ENCODE data around the gene SPEF1. TPM values are rescaled to one million over a fixed set of nuclear protein-coding genes. Genes with fewer than 3 reads are reported as not detected.

Gene SPEF1
- total and polyA plus RNA-seq, 2 of the 13 experiments (the other 11 are each of a cell fraction or from before 2014, with no cell fraction given), result 0.11 to 0.27 TPM

DNA sequence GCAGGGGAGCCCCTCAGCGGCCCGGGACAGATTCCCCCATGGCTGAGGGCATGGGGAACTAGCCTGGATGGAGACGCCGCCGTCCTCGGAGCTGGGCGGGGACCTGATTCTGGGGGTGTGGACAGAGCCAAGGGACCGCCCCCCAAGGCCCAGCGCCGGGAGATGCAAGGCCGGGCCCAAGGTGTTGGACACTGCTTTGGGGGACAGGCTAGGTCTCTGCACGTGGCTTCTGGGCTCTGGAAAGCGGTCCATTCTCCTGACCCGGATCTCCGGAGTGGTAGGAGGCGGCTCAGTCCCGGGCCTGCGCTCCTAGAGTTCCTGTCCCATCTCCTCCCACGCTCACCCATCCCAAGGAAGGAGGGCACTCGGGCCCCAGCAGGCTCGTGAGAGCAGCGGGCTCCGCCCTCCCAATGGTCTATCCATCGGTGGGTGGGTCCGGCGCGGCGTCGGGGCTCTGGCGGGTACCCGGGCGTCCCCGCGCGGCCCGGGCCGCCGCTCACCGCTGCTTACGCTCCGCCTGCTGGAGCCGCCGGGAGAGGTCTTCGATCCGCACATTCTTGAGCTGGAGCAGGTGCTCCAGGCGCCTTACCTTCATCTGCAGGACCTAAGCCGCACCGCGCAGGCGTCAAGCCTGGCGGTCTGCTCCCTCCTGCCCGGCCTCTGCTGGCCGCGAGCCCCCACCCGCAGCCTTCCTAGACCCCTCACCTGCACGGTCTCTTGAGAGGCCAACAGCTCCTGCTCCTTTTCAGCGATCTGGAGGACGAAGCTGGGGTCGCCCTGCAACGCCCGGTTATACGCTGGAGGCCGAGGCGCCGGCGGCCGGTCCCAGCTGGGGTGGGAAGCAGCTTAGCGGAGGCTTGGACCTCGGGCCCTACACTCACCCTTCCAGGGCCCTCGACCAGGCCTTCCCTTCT lies 3.3 kb downstream of the SPEF1 start (continued):
- TF ChIP-seq, protein P1, sequence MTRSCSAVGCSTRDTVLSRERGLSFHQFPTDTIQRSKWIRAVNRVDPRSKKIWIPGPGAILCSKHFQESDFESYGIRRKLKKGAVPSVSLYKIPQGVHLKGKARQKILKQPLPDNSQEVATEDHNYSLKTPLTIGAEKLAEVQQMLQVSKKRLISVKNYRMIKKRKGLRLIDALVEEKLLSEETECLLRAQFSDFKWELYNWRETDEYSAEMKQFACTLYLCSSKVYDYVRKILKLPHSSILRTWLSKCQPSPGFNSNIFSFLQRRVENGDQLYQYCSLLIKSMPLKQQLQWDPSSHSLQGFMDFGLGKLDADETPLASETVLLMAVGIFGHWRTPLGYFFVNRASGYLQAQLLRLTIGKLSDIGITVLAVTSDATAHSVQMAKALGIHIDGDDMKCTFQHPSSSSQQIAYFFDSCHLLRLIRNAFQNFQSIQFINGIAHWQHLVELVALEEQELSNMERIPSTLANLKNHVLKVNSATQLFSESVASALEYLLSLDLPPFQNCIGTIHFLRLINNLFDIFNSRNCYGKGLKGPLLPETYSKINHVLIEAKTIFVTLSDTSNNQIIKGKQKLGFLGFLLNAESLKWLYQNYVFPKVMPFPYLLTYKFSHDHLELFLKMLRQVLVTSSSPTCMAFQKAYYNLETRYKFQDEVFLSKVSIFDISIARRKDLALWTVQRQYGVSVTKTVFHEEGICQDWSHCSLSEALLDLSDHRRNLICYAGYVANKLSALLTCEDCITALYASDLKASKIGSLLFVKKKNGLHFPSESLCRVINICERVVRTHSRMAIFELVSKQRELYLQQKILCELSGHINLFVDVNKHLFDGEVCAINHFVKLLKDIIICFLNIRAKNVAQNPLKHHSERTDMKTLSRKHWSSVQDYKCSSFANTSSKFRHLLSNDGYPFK (CRISPR knock-in tag; IDR thresholded peaks at IDR 0.05; ENCODE audit: borderline replicate concordance), result peak; percentile 55; the same call in 1 of the 2 replicates
- TF ChIP-seq ZFP82 (CRISPR knock-in tag; IDR thresholded peaks at IDR 0.05; ENCODE audit: borderline replicate concordance) (no peak), MBNL3 (CRISPR knock-in tag; conservative IDR thresholded peaks at IDR 0.05) (no peak), ZNF441 (CRISPR knock-in tag; IDR thresholded peaks at IDR 0.05; ENCODE audit: borderline replicate concordance) (peak; percentile 4; the same call in 1 of the 2 replicates), HOXA5 (CRISPR knock-in tag; IDR thresholded peaks at IDR 0.05) (no peak), SNAPC4 (CRISPR knock-in tag; IDR thresholded peaks at IDR 0.05) (0 out of 2 replicates have a peak, but pooled peaks have one; percentile 41), ZNF614 (CRISPR knock-in tag; IDR thresholded peaks at IDR 0.05; ENCODE audit: borderline replicate concordance) (no peak), SALL2 (CRISPR knock-in tag; IDR thresholded peaks at IDR 0.05) (no peak), KLF11 (CRISPR knock-in tag; IDR thresholded peaks at IDR 0.05) (no peak), ZZZ3 (CRISPR knock-in tag; IDR thresholded peaks at IDR 0.05; ENCODE audit: borderline replicate concordance) (no peak), ELF3 (CRISPR knock-in tag; IDR thresholded peaks at IDR 0.05) (peak; percentile 17; the same call in 1 of the 2 replicates), ZNF382 (CRISPR knock-in tag; IDR thresholded peaks at IDR 0.05; ENCODE audit: borderline replicate concordance) (no peak), ZNF577 (CRISPR knock-in tag; IDR thresholded peaks at IDR 0.05; ENCODE audit: borderline replicate concordance, low read depth) (no peak)
- TF ChIP-seq, protein P2, sequence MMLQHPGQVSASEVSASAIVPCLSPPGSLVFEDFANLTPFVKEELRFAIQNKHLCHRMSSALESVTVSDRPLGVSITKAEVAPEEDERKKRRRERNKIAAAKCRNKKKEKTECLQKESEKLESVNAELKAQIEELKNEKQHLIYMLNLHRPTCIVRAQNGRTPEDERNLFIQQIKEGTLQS (CRISPR knock-in tag; IDR thresholded peaks at IDR 0.05), result no peak
- TF ChIP-seq, protein P3, sequence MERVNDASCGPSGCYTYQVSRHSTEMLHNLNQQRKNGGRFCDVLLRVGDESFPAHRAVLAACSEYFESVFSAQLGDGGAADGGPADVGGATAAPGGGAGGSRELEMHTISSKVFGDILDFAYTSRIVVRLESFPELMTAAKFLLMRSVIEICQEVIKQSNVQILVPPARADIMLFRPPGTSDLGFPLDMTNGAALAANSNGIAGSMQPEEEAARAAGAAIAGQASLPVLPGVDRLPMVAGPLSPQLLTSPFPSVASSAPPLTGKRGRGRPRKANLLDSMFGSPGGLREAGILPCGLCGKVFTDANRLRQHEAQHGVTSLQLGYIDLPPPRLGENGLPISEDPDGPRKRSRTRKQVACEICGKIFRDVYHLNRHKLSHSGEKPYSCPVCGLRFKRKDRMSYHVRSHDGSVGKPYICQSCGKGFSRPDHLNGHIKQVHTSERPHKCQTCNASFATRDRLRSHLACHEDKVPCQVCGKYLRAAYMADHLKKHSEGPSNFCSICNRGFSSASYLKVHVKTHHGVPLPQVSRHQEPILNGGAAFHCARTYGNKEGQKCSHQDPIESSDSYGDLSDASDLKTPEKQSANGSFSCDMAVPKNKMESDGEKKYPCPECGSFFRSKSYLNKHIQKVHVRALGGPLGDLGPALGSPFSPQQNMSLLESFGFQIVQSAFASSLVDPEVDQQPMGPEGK (CRISPR knock-in tag; IDR thresholded peaks at IDR 0.05), result 0 out of 2 replicates have a peak, but pooled peaks have one; percentile 24
